GM12865 (cell line): ENCODE data around the gene DDX5.
"Not testable (repeated sequence)": the region's sequence is repeated elsewhere in the genome, so short reads cannot be mapped to it uniquely, and the experiment has no call there.

Source experiments
- DNase-seq: peaks from one replicate; pipeline ENCODE4 v3.0.0; 2010; ENCODE audit warnings: low read depth
- H3K4me3 ChIP-seq: 2 replicates; pipeline ENCODE4 v1.5.1; 2011; ENCODE audit warnings: mild to moderate bottlenecking, low read depth, low read length, control low read depth
- TF ChIP-seq, protein P1 (sequence below): IDR thresholded peaks from 2 replicates; pipeline ENCODE4 v1.5.1; 2011; ENCODE audit warnings: low read length, control low read depth, low read depth, inconsistent platforms; ENCODE audit not compliant: insufficient read depth; ENCODE audit errors: missing control alignments

DDX5 gene

DNA sequence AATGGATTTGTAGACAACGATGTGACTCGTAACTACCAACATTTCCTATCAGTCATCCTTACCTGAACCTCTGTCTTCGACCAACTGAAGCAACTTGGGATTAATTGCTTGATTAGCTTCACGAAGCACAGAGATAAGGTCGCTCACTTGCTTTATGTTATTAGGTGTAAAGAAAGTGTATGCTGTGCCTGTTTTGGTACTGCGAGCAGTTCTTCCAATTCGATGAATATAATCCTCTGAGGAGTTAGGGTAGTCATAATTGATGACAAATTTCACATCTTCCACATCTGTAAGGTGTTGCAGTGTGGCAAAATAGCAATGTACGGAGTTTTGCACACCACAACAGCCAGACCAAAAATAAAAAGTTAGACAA is 5.6 kb downstream of the DDX5 start:
- TF ChIP-seq, protein P1, sequence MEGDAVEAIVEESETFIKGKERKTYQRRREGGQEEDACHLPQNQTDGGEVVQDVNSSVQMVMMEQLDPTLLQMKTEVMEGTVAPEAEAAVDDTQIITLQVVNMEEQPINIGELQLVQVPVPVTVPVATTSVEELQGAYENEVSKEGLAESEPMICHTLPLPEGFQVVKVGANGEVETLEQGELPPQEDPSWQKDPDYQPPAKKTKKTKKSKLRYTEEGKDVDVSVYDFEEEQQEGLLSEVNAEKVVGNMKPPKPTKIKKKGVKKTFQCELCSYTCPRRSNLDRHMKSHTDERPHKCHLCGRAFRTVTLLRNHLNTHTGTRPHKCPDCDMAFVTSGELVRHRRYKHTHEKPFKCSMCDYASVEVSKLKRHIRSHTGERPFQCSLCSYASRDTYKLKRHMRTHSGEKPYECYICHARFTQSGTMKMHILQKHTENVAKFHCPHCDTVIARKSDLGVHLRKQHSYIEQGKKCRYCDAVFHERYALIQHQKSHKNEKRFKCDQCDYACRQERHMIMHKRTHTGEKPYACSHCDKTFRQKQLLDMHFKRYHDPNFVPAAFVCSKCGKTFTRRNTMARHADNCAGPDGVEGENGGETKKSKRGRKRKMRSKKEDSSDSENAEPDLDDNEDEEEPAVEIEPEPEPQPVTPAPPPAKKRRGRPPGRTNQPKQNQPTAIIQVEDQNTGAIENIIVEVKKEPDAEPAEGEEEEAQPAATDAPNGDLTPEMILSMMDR: no peak
- DNase-seq: no peak

DNA sequence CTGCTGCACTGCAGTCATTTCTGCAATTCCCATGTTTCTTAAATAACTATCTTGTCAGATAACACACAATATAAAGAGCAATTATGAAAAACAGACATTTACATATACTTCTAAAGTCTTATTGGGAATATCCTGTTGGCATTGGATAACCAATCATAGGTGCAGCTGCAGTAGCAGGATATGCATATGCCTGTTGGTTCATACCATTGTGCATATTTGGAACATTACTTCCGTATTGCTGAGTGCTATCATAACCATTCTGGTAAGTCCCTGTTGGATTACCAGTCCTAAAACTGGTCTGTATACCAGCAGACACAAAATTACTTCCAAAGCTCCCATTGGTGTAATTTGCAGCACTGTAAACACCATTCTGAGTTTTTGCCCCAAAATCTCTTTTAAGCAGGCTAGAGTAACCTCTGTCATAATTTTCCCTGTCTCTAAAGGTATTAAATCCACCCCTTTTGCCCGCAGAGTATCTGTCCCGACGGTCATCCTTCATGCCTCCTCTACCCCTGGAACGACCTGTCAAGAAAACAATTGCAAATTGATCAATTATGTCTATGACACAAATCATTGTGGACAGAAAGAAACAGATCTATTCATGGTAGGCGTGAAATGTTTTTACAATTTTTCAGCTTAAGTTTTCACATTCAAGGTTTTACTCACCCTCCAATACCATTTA is 6.1 kb downstream of the DDX5 start:
- TF ChIP-seq, protein P1: no peak
- H3K4me3 ChIP-seq: no peak overlapping the region
- DNase-seq: no peak

More for the DNA sequence above, 5.6 kb downstream of the DDX5 start:
- H3K4me3 ChIP-seq: no peak overlapping the region

DNA sequence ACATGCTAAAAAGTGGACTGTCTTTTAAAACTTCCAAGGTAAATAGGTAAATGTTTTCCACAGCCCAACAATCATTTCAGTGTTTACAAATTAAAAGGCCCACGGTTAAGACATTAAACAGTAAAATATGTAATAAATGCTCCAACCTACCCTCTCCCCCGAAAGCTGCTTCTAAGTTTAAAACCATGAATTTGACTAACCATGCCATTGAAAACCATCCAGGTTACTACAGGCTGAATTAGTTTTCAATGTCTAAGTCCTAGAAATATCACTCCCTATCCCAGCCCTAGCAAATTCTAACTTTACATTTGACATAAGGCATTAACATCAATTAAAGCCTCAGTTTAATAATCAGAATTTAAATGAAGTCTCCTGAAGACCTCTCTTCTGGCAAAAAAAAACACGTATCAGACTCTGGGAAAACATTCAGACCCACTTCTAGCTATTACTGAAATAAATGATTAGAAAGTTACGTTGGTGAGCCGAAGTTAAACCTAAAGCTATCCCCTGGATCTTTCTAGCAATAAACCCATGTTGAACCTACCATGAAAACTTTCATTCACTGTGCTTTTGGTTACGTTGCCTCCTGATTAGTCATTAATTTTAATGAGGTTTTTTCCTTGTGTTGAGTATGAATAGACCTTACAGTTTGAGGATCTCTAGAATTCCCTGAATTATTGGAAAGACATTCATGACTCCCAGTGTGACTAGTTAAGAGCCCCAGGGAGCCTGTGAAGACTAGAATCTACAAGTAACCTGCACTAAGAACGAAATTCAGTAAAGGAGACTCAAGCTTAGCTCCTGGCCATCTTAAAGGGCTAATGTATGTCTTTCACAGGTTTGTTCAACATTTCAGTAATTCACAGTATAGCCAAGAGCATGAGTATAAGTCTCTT is 7.5 kb downstream of the DDX5 start:
- TF ChIP-seq, protein P1: no peak
- peak; percentile 17 for DNase-seq
- no peak overlapping the region for H3K4me3 ChIP-seq

DNA sequence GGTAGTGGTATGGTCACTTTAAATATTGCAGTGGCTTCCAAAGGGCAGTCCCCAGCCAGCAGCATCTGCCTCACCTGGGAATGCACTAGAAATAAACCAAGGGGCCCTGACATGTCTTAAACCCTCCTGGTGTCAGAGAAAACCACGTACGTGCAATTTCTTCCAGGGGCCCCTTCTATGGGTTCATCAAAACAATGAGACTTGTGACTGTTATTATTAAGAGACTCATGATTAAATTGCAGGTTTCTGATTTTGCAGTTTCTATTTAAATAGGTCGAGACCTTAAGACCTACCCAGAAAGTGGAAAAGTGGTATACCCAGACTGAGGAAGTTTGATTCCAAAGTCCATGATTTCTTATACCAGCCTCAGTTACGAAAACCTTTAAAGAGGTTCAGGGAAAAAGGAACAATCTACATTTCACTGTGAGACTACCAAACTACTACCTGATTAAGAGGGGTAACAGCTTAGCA is 8.5 kb downstream of the DDX5 start:
- H3K4me3 ChIP-seq: peak overlapping the region; percentile 76
- TF ChIP-seq, protein P1: no peak
- DNase-seq: no peak

DNA sequence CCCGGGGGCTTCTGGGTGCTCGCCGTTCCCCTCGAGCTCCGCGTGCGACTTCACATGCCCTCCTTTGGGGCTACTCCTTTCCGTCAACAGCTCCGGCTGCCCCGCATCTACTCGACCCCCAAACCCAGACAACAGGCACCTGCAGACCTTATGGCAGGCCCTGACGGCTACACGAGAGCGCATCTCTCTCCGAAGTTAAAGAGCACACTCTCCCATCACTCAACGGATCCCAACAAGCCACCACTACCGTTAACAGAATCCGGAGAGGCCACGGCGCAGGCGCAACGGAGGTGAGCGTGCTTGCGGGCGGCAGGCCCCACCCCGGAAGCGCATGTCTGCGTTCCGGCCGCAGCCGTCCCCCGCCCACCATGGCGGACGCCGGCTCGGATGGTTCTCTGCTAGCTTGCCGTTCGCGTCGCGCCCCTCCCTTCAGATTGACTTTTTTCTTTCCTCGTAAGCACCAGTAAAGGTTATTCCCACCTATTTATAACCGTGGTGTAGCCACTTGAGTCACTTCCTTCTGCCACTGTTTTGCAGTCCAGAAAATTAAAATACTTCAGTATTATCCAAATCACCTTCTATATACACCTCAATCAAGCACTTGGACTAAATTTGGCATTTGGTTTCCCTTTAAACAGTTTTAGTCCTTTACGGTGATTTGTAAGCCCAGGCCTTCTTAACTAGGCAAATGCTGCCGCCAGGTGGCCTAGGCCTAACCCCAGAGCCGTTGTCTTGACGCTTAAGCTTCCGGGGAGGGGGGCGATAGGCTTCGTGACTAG is 9.1 kb downstream of the DDX5 start, which contains the start of gene POLG2:
Gene POLG2 (minus strand): TSS at position 269 of the 779 bp plus-strand sequence. CDS start 86 bp downstream, at position 183.
- DNase-seq: peak; percentile 97
- TF ChIP-seq, protein P1: peak; percentile 59
- peak within 1 kb of the TSS; percentile 76 for H3K4me3 ChIP-seq

DNA sequence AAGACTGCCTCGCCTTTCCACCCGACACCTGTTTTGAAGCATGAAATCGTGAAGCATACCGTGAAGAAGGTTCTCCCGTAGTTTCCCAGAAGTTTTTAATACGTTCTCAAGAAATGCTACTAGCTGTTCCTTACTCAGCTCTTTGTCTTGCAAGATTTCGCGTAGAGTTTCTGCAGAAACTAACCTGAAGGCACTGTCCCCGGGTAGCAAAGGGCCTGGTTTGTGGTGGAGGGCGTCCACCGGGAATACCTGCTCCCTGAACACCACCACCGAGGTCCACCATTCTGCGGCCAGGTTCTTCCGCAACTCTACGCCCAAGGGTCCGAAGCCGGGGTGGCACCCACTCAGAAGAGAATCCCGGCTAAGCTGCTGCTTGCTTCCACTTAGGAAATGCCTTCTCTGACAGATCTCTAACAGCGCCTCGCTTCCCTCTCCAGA is 9.7 kb downstream of the DDX5 start:
- TF ChIP-seq, protein P1: no peak
- H3K4me3 ChIP-seq: peak overlapping the region; percentile 76
- DNase-seq: no peak

DNA sequence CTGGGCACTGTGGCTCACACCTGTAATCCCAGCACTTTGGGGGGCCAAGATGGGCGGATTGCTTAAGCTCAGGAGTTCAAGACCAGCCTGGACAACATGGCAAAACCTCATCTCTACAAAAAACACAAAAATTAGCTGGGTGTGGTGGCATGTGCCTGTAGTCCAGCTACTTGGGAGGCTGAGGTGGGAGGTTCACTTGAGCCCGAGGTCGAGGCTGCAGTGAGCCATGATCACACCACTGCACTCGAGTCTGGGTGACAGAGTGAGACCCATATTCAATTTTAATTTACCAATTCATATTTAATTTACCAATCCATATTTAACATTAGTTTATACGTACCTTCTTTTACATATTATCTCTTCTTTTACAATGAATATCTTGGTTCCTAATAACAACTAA is 10.8 kb downstream of the DDX5 start:
- not testable (repeated sequence) for DNase-seq
- peak overlapping the region; percentile 76 for H3K4me3 ChIP-seq
